Activated gamma-delta T cell (primary cell): ENCODE results near the gene MARS2.
"Not testable (repeated sequence)": the region's sequence is repeated elsewhere in the genome, so short reads cannot be mapped to it uniquely, and the experiment has no call there.

Experiments
- DNase-seq: peaks from one replicate; lab custom pipeline; 2025; lab: John Stamatoyannopoulos, UW
- total RNA-seq, 2 donors: gene quantifications; one replicate each; lab custom pipeline; 2026; lab: John Stamatoyannopoulos, UW

The MARS2 gene
- total RNA-seq: 17.7 to 27.2 reads per million in 2 donors

- DNase-seq: peak; percentile 93
Observed at GRCh38 chr2:197705121-197705911, at the start of gene MARS2. Gene MARS2 (plus strand): TSS chr2:197705369. CDS start chr2:197705406, 37 bp downstream.

DNA sequence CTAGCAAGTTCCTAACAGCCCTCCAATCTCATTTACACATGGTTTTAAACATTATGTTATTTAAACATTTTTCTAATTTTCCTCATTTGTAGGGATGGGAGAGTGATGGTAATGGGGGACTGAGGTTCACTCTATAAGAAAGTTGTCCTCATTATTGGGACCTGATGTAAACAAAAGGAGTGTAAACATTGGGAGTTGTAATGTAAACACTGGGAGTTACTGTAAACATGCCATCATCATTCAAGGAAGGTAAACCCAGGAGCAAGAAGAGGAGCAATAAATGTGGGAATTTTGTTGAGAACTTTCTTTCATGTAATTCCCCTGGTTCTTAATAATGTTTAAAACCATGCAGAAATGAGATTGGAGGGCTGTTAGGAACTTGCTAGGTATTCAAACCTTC lies 47.6 kb upstream of the MARS2 start:
- DNase-seq: no peak

DNA sequence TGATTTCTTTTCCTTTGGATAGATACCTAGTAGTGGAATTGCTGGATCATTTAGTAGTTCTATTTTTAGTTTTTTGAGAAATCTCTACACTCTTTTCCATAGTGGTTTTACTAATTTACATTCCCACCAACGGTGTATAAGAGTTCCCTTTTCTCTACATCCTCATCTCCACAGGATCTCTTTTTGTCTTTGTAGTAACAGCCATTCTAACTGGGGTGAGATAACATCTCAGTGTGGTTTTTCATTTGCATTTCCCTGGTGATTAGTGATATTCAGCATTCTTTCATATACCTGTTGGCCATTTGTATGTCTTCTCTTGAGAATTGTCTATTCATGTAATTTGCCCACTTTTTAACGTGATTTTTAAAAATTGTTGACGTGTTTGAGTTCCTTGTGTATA lies 43.5 kb upstream of the MARS2 start:
- no peak for DNase-seq

GRCh38 chr2:197666277-197666676 lies 38.9 kb upstream of the MARS2 start:
- no peak for DNase-seq

DNA sequence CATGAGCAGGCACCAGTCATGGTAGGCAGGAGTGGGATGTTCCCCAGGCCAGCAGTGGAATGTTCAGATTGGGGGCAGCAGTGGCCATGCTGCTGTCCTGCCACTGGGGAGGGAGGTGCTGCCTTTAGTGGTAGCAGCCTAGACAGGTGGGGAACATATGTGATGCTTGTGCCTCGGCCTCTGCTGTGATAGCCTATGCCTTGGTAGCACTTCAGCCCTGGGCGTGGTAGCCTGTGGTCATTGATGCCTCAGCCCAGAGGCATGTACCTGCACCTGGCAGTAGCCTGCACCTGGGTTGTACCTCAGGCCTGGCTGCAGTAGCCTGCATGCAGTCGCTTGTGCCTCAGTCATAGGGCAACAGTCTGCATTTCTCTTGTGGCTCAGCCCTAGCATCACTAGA lies 36.9 kb upstream of the MARS2 start:
- no peak for DNase-seq

DNA sequence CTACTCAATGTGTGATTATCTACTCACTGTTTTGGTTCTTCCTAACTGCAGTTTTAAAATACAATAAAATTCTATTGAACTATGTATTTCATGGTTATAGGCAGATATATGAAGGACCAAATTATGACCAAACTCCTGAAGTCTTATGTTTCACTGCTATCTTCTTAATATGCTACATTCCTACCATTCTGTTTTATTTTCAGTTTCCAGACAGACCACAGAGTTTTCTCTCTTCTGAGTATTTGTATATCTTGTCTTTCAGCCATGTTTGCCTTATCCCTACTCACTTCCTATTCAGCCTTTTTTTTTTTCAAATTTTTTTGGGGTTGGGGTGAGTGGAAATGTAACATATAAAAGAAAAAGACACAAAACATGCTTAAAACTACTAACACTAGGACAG lies 36.1 kb upstream of the MARS2 start:
- DNase-seq: no peak

DNA sequence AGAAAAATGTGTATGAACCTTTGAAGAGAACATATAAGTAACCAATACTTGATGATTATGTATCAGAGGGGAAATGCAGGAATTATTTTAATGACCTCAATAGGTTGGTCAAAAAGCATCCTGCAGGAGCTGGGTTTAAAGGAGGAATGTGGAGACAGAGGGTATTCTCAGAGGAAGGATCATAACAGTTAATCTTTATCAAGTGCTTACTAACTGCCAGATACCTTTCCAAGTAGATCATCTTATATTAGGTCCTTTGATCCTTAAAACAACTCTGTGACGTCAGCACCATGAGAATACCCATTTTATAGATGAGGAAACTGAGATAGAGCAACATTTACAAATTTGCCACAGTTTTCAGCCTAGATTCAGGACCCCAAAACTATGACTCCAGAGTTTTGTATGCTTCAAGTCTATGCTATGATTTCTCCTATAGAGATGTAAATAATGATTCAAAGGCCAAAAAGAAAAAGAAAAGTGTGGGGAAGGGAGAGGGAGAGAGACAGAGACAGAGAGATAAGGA lies 32.7 kb upstream of the MARS2 start:
- DNase-seq: no peak

DNA sequence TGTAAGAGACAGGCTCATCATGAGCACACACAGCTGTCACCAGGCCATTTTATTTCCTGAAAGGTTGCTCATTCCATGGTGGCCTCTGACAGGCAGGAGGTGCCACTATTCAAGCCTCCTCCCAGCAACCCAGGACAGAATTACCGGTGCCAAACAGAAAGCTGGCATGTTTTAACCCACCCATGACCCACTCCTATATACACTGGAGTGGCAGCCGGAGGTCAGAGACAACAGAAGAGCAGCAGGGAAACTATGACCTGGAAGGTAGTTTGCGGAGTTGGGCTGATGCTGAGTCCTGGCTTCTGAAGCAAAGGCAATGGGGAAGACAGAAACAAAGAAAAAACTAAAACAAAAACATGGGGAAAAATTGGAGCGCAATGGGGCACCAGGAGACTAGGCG lies 32.1 kb upstream of the MARS2 start:
- DNase-seq: no peak

GRCh38 chr2:197673606-197674005 lies 31.6 kb upstream of the MARS2 start:
- no peak for DNase-seq

- DNase-seq: no peak
Observed at GRCh38 chr2:197674060-197674459, 31.1 kb upstream of the MARS2 start.

DNA sequence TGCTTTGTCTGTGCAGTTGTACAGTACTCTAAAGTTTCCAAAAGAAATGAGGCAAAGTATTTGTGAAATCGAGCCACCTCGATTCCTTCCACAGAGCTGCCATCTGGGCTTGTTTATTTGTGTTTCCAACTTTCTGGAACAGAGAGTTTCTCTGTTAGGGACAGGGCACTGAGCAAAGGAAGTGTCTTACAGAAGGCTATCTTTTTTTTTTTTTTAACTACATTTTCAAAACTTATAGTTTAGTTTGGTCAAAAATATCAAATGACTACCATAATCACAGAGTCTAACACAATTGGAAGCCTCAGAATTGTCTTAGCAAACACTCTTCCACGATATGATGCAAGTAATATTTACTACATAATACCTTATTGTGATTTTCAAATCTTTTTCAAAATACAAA lies 30.6 kb upstream of the MARS2 start:
- DNase-seq: no peak

- DNase-seq: no peak
Observed at GRCh38 chr2:197675246-197675645, 29.9 kb upstream of the MARS2 start, which contains the start of gene RFTN2. Gene RFTN2 (minus strand): TSS chr2:197675587. CDS start chr2:197675458, 129 bp downstream.

DNA sequence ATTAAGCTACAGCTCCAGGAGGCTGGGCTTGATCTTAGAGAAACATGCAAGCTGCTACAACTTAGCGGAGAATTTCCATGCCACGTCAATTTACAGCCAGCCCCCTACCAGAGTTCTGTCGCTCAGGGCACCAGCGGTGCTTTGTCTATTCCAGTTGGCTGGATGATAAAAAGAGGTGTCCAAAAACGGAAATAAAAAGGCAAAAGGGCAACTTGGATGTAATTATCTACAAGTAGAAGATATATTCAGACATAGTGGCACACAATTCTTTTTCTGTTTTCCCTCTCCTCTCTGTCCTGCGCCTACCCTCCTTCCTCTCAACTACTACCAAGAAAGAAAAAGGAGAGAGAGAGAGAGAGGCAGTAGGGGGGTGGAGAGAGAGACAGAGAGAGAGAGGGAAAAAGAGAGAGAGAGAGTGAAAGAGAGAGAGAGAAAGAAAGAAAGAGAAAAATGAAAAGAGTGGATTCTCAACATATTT lies 29.4 kb upstream of the MARS2 start:
- no peak for DNase-seq

- DNase-seq: no peak
Observed at GRCh38 chr2:197677056-197677455, 28.1 kb upstream of the MARS2 start.

GRCh38 chr2:197677483-197677882 lies 27.7 kb upstream of the MARS2 start:
- DNase-seq: no peak

DNA sequence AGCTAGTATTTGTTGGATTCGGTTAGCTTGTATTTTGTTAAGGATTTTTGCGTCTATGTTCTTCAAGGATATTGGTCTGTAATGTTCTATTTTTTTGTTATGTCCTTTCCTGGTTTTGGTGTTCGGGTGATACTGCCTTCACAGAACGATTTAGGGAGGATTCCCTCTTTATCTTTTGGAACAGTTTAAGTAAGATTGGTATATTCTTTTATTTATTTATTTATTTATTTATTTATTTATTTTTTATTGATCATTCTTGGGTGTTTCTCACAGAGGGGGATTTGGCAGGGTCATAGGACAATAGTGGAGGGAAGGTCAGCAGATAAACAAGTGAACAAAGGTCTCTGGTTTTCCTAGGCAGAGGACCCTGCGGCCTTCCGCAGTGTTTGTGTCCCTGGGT lies 10.0 kb upstream of the MARS2 start:
- DNase-seq: not testable (repeated sequence)

- DNase-seq: not testable (repeated sequence)
Observed at GRCh38 chr2:197695971-197696370, 9.2 kb upstream of the MARS2 start.

GRCh38 chr2:197696571-197696970 lies 8.6 kb upstream of the MARS2 start:
- DNase-seq: not testable (repeated sequence)

DNA sequence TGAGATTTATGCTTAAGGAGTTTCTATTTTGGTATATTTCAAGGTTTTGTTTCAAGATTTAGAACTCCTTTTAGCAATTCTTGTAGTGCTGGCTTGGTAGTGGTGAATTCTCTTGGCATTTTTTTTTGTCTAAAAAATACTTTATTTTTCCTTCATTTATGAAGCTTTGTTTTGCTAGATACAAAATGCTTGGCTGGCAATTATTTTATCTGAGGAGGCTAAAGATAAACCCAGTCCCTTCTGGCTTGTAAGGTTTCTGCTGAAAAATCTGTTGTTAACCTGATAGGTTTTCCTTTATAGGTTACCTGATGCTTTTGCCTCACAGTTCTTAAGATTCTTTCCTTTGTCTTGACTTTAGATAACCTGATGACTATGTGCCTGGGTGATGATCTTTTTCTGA lies 5.4 kb upstream of the MARS2 start:
- not testable (repeated sequence) for DNase-seq

- DNase-seq: no peak
Observed at GRCh38 chr2:197700960-197701359, 4.2 kb upstream of the MARS2 start.

DNA sequence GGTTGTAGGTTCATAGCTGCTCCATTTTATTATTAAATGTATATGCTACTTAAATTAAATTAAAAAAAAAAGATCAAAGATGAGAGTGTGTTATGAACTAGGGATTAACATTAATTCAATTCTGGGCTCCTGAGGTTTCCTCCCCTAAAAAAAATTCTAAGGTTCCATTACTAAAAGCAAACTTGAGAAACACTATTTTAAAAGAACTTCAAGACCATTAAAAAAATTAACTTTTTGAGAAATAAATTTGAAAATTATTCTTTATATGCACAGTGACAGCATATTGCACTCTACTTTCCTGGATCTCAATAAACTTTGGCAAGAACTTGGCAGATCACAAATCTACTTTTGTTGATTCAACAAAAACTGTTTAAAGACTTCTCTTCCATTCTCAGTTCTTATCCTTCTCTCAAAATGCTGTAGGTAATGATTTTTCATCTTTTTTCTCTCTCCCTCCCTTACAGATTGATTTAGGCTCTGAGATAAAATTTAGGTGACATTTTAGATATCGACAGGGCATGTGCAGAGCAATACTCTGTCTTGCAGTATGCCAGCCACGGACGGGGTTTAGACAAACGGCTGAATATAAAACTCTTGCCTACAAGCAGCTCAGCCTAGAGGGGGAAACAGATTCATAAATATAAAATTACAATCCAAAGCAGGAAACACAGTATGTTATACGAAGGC lies 592 bp upstream of the MARS2 start:
- no peak for DNase-seq

- no peak for DNase-seq
Observed at GRCh38 chr2:197705912-197706838, 1.0 kb downstream of the MARS2 start.
